WTC11 (cell line): ENCODE measurements around the gene GABRG3.

Experiments
- MXD4 ChIP-seq: fragments of 250-450 bp; sonication (Bioruptor Pico); IDR thresholded peaks from 2 replicates; pipeline ENCODE4 v1.8.0; 2021; ENCODE audit warnings: mild to moderate bottlenecking, moderate library complexity, borderline replicate concordance
- MYBL2 ChIP-seq: sonication (generic); formaldehyde crosslinking; IDR thresholded peaks from 2 replicates; pipeline ENCODE4 v1.8.1; 2023; ENCODE audit warnings: mild to moderate bottlenecking, moderate library complexity, missing genetic modification reagents
- ZNF671 ChIP-seq: fragments of 250-450 bp; sonication (Bioruptor Pico); IDR thresholded peaks from 2 replicates; pipeline ENCODE4 v1.8.0; 2021; ENCODE audit warnings: mild to moderate bottlenecking
- TF ChIP-seq, protein P1 (sequence below): fragments of 250-450 bp; sonication (Bioruptor Pico); IDR thresholded peaks from 2 replicates; pipeline ENCODE4 v2.1.2; 2022; ENCODE audit warnings: mild to moderate bottlenecking, moderate library complexity
- TF ChIP-seq, protein P2 (sequence below): fragments of 200-600 bp; IDR thresholded peaks from 2 replicates; pipeline ENCODE4 v1.8.0; 2022; ENCODE audit warnings: antibody characterized with exemption

DNA sequence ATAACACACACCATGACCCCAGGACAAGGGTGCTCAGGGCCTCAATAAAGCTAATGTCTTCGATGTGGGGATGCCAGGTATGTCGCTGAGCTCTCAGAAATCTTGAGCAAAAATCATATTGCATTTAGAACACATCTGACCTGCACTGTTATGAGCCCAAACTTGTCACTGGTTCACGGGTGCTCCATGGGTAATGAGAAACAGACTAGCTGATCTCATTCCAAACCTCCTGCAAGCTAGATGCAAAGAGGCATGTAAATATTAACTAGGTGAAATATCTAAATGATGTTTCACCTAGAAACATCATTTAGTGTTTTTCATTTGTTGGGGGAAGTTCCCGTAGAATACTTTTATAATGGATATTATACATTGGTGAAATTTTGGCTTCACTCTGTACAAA is 578.8 kb downstream of the GABRG3 start:
- TF ChIP-seq, protein P1, sequence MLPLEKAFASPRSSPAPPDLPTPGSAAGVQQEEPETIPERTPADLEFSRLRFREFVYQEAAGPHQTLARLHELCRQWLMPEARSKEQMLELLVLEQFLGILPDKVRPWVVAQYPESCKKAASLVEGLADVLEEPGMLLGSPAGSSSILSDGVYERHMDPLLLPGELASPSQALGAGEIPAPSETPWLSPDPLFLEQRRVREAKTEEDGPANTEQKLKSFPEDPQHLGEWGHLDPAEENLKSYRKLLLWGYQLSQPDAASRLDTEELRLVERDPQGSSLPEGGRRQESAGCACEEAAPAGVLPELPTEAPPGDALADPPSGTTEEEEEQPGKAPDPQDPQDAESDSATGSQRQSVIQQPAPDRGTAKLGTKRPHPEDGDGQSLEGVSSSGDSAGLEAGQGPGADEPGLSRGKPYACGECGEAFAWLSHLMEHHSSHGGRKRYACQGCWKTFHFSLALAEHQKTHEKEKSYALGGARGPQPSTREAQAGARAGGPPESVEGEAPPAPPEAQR: no peak
- TF ChIP-seq MYBL2 (CRISPR knock-in tag) (no peak), MXD4 (CRISPR knock-in tag) (no peak), ZNF671 (no peak)
- TF ChIP-seq, protein P2, sequence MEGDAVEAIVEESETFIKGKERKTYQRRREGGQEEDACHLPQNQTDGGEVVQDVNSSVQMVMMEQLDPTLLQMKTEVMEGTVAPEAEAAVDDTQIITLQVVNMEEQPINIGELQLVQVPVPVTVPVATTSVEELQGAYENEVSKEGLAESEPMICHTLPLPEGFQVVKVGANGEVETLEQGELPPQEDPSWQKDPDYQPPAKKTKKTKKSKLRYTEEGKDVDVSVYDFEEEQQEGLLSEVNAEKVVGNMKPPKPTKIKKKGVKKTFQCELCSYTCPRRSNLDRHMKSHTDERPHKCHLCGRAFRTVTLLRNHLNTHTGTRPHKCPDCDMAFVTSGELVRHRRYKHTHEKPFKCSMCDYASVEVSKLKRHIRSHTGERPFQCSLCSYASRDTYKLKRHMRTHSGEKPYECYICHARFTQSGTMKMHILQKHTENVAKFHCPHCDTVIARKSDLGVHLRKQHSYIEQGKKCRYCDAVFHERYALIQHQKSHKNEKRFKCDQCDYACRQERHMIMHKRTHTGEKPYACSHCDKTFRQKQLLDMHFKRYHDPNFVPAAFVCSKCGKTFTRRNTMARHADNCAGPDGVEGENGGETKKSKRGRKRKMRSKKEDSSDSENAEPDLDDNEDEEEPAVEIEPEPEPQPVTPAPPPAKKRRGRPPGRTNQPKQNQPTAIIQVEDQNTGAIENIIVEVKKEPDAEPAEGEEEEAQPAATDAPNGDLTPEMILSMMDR: no peak
